Kidney tubule cell (primary cell): ENCODE measurements around the gene LYPLA2.

Source experiments
- DNase-seq: peaks from one replicate; pipeline ENCODE4 v3.0.0-alpha.2; 2018; ENCODE audit warnings: low spot score

The LYPLA2 gene

GRCh38 chr1:23837908-23838307 lies 47.0 kb downstream of the LYPLA2 start:
- no peak for DNase-seq

- peak; percentile 19 for DNase-seq
These were observed 47.5 kb downstream of the LYPLA2 start for GRCh38 chr1:23838401-23838866.

- no peak for DNase-seq
These were observed 52.7 kb downstream of the LYPLA2 start for GRCh38 chr1:23843644-23844043.
